K562 (cell line): ENCODE data around the gene C7. TPM values are rescaled to one million over a fixed set of nuclear protein-coding genes. Genes with fewer than 3 reads are reported as not detected.
A peak's percentile ranks its signal among the peaks of the same experiment; 100 is the strongest.

Experiments used
- ATAC-seq: fragments of 200-7000 bp; cut with Tn5 transposase; 3 replicates; pipeline ENCODE4 v1.9.1; 2020; ENCODE audit warnings: moderate library complexity
- BruUV-seq: library from RNA; stranded (reverse); fragments of 400-500 nt; replicated peaks from 2 replicates; lab custom pipeline; 2021; lab: Mats Ljungman, UMichigan
- CTCF ChIA-PET: fragments of 300-600 bp; formaldehyde crosslinking; extraction: SDS; loops from one replicate; lab custom pipeline; 2021; ENCODE audit warnings: low intra/inter-chr PET ratio; lab: Yijun Ruan, JAX
- POLR2A ChIA-PET: fragments of 300-600, 350-650 bp; sonication (Branson Sonifier 250); formaldehyde crosslinking; extraction: SDS; loops from one replicate; lab custom pipeline; 2021; ENCODE audit warnings: antibody characterized with exemption, inconsistent platforms; lab: Yijun Ruan, JAX
- DNase-seq, 4 experiments: peaks; one replicate each; pipeline versions ENCODE4 v3.0.0 to v3.0.0-alpha.2; 2011 to 2018; ENCODE audit warnings: low spot score in 3 of 4, mixed read lengths in 3 of 4; ENCODE audit errors: extremely low read depth in 1 of 4
- FAIRE-seq: peaks from 2 replicates; lab custom pipeline; 2011; peaks lifted over from hg19 to GRCh38; lab: Jason Lieb, UNC
- H2AFZ ChIP-seq: 2 replicates; pipeline ENCODE4 v1.6.0; 2011; ENCODE audit warnings: low read depth, low read length, control low read depth, inconsistent platforms
- H3K27ac ChIP-seq: fragments of 200-600 bp; 3 replicates; pipeline ENCODE4 v1.8.0; 2011; ENCODE audit warnings: low read depth, mild to moderate bottlenecking, control low read depth, inconsistent platforms, low read length, moderate library complexity, mixed read lengths; ENCODE audit errors: extremely low read depth
- H3K27me3 ChIP-seq, 2 experiments: fragments of 300-600 bp in 1 of 2; 2 replicates in 1 of 2; 3 replicates in 1 of 2; pipeline versions ENCODE4 v1.6.0 to v1.8.0; 2011; ENCODE audit warnings: inconsistent platforms in 2 of 2, low read length in 2 of 2, mild to moderate bottlenecking in 1 of 2, mixed read lengths in 1 of 2, moderate library complexity in 1 of 2; ENCODE audit not compliant: control insufficient read depth in 2 of 2, insufficient read depth in 2 of 2
- H3K36me3 ChIP-seq: fragments of 300-600 bp; 3 replicates; pipeline ENCODE4 v1.8.0; 2011; ENCODE audit warnings: mild to moderate bottlenecking, low read length, inconsistent platforms; ENCODE audit not compliant: control insufficient read depth, insufficient read depth
- H3K4me1 ChIP-seq, 2 experiments: fragments of 200-600 bp in 1 of 2; replicated peaks in 1 of 2; 2 replicates in 1 of 2; 3 replicates in 1 of 2; pipeline versions ENCODE4 v1.5.1 to v1.8.0; 2011; ENCODE audit warnings: inconsistent platforms in 2 of 2, low read length in 2 of 2, mild to moderate bottlenecking in 1 of 2, mixed read lengths in 1 of 2, moderate library complexity in 1 of 2; ENCODE audit not compliant: control insufficient read depth in 2 of 2, insufficient read depth in 2 of 2
- H3K4me2 ChIP-seq: 2 replicates; pipeline ENCODE4 v1.6.1; 2011; ENCODE audit warnings: low read length, control low read depth, inconsistent platforms, mixed read lengths; ENCODE audit not compliant: insufficient read depth
- H3K4me3 ChIP-seq: fragments of 200-600 bp; sonication (generic), shearing (Covaris generic); 2 replicates; pipeline ENCODE4 v1.5.1; 2016; ENCODE audit warnings: control low read depth, inconsistent platforms
- H3K79me2 ChIP-seq: fragments of 200-600 bp; 3 replicates; pipeline ENCODE4 v1.8.0; 2011; ENCODE audit warnings: low read length, inconsistent platforms; ENCODE audit not compliant: control insufficient read depth, insufficient read depth
- H3K9ac ChIP-seq, 2 experiments: 2 replicates each; pipeline versions ENCODE4 v1.6.0 to v1.6.1; 2011; ENCODE audit warnings: low read depth in 2 of 2, low read length in 2 of 2, control low read depth in 1 of 2, inconsistent platforms in 1 of 2, mild to moderate bottlenecking in 1 of 2, mixed read lengths in 1 of 2; ENCODE audit not compliant: insufficient read depth in 1 of 2
- H3K9me1 ChIP-seq: one replicate; pipeline ENCODE4 v1.6.0; 2011; ENCODE audit warnings: inconsistent platforms, mild to moderate bottlenecking, low read length, moderate library complexity; ENCODE audit not compliant: control insufficient read depth, insufficient read depth
- H3K9me3 ChIP-seq: replicated peaks from 2 replicates; pipeline ENCODE4 v1.5.1; 2011; ENCODE audit warnings: low read depth, low read length, inconsistent platforms; ENCODE audit not compliant: control insufficient read depth, insufficient read depth
- H4K20me1 ChIP-seq: replicated peaks from 2 replicates; pipeline ENCODE4 v1.6.1; 2011; ENCODE audit warnings: low read length, inconsistent platforms, mixed read lengths; ENCODE audit not compliant: control insufficient read depth, insufficient read depth
- CBX3 ChIP-seq, 2 experiments: IDR thresholded peaks; 1 replicate in 1 of 2; 2 replicates in 1 of 2; pipeline ENCODE4 v1.6.1; 2012; ENCODE audit warnings: inconsistent platforms in 2 of 2, low read length in 2 of 2, borderline replicate concordance in 1 of 2, control low read depth in 1 of 2
- NELFE ChIP-seq: IDR thresholded peaks from 2 replicates; pipeline ENCODE4 v1.6.1; 2011; ENCODE audit warnings: mild to moderate bottlenecking; ENCODE audit not compliant: insufficient read depth, insufficient read length
- RBM25 ChIP-seq: fragments of 200-400 bp; formaldehyde crosslinking; IDR thresholded peaks from 2 replicates; pipeline ENCODE4 v1.6.1; 2018; ENCODE audit warnings: low read length, low read depth, moderate library complexity; ENCODE audit not compliant: severe bottlenecking
- SLC30A9 ChIP-seq: fragments of 250-450 bp; sonication (Bioruptor Pico); IDR thresholded peaks from 2 replicates; pipeline ENCODE4 v1.8.0; 2022; ENCODE audit warnings: mild to moderate bottlenecking, moderate library complexity
- ZNF12 ChIP-seq: sonication (generic); formaldehyde crosslinking; IDR thresholded peaks from 2 replicates; pipeline ENCODE4 v1.4.0; 2020; ENCODE audit warnings: mild to moderate bottlenecking, missing genetic modification reagents
- ZNF318 ChIP-seq, 2 experiments: fragments of 450-650 bp; IDR thresholded peaks; 2 replicates each; pipeline ENCODE4 v1.6.1; 2016; ENCODE audit warnings: mild to moderate bottlenecking in 2 of 2, borderline replicate concordance in 1 of 2, low read depth in 1 of 2, moderate library complexity in 1 of 2
- ZNF444 ChIP-seq: fragments of 250-450 bp; sonication (Bioruptor Pico); IDR thresholded peaks from 2 replicates; pipeline ENCODE4 v1.4.0; 2020; ENCODE audit warnings: mild to moderate bottlenecking, moderate library complexity
- ZNF449 ChIP-seq: fragments of 250-450 bp; sonication (Bioruptor Pico); IDR thresholded peaks from 2 replicates; pipeline ENCODE4 v1.8.0; 2022; ENCODE audit warnings: moderate library complexity, mild to moderate bottlenecking, inconsistent platforms
- WGBS: fragments of 100-300 bp; shearing (Covaris generic); methylation state at CpG from one replicate; pipeline ENCODE4 v1.1.6; 2016; ENCODE audit warnings: low coverage, mixed read lengths; ENCODE audit not compliant: insufficient coverage; ENCODE audit errors: missing lambda C conversion rate; 5-methylcytosine and 5-hydroxymethylcytosine counted together
- in situ Hi-C: fragments of 300-500 bp; cut with MboI; formaldehyde crosslinking; loops from 4 replicates; pipeline ENCODE4 v1.15.0; 2018; ENCODE audit warnings: inconsistent platforms, mixed read lengths
- intact Hi-C: fragments of 100-400 bp; cut with micrococcal nuclease; formaldehyde crosslinking; loops from 2 replicates; pipeline ENCODE4 v1.14.2; 2022
- polyA plus RNA-seq, 8 experiments: library from polyadenylated mRNA; depleted of rRNA in 4 of 8; stranded (reverse) in 5 of 8; unstranded in 3 of 8; fragments of >200 nt; fragmentation: Nextera tagmentation in 2 of 8; fragmentation: Illumina TruSeq in 1 of 8; extraction: Ambion mirVana in 2 of 8; extraction: Trizol in 1 of 8; gene quantifications; 2 replicates each; pipeline versions ENCODE4 v1.2.1 to v1.2.3, GENCODE V29; 2011 to 2014; ENCODE audit warnings: inconsistent platforms in 1 of 8, missing spikeins in 1 of 8
- total RNA-seq, 7 experiments: library from RNA; depleted of rRNA in 6 of 7; stranded (reverse); fragments of >200 nt in 6 of 7; fragmentation: Illumina TruSeq in 2 of 7; extraction: Trizol in 2 of 7; gene quantifications; 2 replicates each; pipeline versions ENCODE4 v1.2.1 to v1.2.3, GENCODE V29; 2011 to 2021; ENCODE audit warnings: low replicate concordance in 1 of 7
- TF ChIP-seq, protein P1 (sequence below): fragments of 250-450 bp; sonication (Bioruptor Pico); IDR thresholded peaks from 2 replicates; pipeline ENCODE4 v1.8.0; 2021; ENCODE audit warnings: moderate library complexity, mild to moderate bottlenecking, inconsistent platforms

Gene C7
- total and polyA plus RNA-seq, 9 of the 15 experiments (the other 6 are each of a cell fraction or from before 2014, with no cell fraction given) = 0.82 TPM; not detected in 8

DNA sequence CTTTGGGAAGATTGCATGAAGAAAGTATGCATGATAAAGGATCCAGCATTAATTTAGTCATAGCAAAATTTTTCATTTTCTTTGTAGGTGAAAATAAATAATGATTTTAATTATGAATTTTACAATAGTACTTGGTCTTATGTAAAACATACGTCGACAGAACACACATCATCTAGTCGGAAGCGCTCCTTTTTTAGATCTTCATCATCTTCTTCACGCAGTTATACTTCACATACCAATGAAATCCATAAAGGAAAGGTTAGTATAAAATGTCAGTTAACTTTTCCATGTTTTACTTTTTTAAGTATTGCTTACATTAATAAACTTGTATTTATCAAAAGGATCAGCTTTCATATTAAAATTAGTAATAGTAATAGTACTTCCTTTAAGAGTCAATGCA, 35.8 kb downstream of the C7 start (continued):
- TF ChIP-seq NELFE (no peak), ZNF449 (CRISPR knock-in tag) (no peak), ZNF444 (CRISPR knock-in tag) (no peak), RBM25 (no peak)

DNA sequence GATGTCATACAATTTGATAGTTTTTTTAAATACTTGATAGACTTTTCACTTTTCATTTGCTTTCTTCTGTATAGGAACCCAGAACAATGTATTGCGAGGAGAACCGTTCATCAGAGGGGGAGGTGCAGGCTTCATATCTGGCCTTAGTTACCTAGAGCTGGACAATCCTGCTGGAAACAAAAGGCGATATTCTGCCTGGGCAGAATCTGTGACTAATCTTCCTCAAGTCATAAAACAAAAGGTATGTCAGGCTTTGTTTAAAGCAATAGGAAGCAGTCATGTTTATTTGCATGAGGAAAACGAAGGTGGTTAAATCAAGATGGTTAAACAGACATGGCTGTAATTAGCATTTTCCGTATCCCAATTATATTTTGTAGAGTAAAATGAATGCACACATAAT, 46.0 kb downstream of the C7 start:
- H3K4me1 ChIP-seq = no peaks in the 10 kb centered on the region
- no peak overlapping the region for H3K27ac ChIP-seq
- no peak overlapping the region for H2AFZ ChIP-seq
- no peak overlapping the region for H3K4me2 ChIP-seq
- ChIA-PET POLR2A (no interaction called here), CTCF (no interaction called here)
- H3K36me3 ChIP-seq = no peaks in the 10 kb centered on the region
- no peak overlapping the region for H3K9ac ChIP-seq
- in situ Hi-C loops = no loop called here
- H3K9me3 ChIP-seq = no peaks in the 10 kb centered on the region
- H4K20me1 ChIP-seq = no peaks in the 10 kb centered on the region
- no peak overlapping the region for H3K4me3 ChIP-seq
- intact Hi-C loops = no loop called here
- ATAC-seq (no peak), FAIRE-seq (peak; percentile 26), DNase-seq (no peak)
- no peaks in the 10 kb centered on the region for H3K9me1 ChIP-seq
- no peaks in the 10 kb centered on the region for H3K79me2 ChIP-seq
- BruUV-seq = no TSS peak
- WGBS = 3% methylated on average over 5 of the region's 5 CpGs
- no peaks in the 10 kb centered on the region for H3K27me3 ChIP-seq
- no peak for TF ChIP-seq SLC30A9 (CRISPR knock-in tag)
- TF ChIP-seq ZNF12 (CRISPR knock-in tag) = no peak
- no peak for TF ChIP-seq ZNF318 (IDR thresholded peaks at IDR 0.05; ENCODE audit: borderline replicate concordance in 1 of 2, low read depth in 1 of 2)
- TF ChIP-seq, protein P1, sequence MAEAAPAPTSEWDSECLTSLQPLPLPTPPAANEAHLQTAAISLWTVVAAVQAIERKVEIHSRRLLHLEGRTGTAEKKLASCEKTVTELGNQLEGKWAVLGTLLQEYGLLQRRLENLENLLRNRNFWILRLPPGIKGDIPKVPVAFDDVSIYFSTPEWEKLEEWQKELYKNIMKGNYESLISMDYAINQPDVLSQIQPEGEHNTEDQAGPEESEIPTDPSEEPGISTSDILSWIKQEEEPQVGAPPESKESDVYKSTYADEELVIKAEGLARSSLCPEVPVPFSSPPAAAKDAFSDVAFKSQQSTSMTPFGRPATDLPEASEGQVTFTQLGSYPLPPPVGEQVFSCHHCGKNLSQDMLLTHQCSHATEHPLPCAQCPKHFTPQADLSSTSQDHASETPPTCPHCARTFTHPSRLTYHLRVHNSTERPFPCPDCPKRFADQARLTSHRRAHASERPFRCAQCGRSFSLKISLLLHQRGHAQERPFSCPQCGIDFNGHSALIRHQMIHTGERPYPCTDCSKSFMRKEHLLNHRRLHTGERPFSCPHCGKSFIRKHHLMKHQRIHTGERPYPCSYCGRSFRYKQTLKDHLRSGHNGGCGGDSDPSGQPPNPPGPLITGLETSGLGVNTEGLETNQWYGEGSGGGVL = no peak
- TF ChIP-seq CBX3 (IDR thresholded peaks at IDR 0.05; ENCODE audit: borderline replicate concordance in 1 of 2, low read length in 2 of 2) = no peak
